ENCODE measurements around the gene TRIM38.
A peak's percentile ranks its signal among the peaks of the same experiment; 100 is the strongest.

The TRIM38 gene

GRCh38 chr6:26033085-26033940 is 70.7 kb downstream of the TRIM38 start:
- no peak for TF ChIP-seq TSHZ2 (CRISPR knock-in tag; IDR thresholded peaks at IDR 0.05)
- TF ChIP-seq PATZ1 (CRISPR knock-in tag; IDR thresholded peaks at IDR 0.05; ENCODE audit: borderline replicate concordance): 0 out of 2 replicates have a peak, but pooled peaks have one; percentile 1
- TF ChIP-seq ZNF70 (CRISPR knock-in tag; IDR thresholded peaks at IDR 0.05): no peak
- no peak for TF ChIP-seq ARNTL (CRISPR knock-in tag; IDR thresholded peaks at IDR 0.05; ENCODE audit: borderline replicate concordance, low read depth)
- 0 out of 2 replicates have a peak, but pooled peaks have one; percentile 17 for TF ChIP-seq CSDC2 (CRISPR knock-in tag; IDR thresholded peaks at IDR 0.05)
- peak; percentile 86; the same call in 1 of the 2 replicates for TF ChIP-seq CSRNP3 (CRISPR knock-in tag; IDR thresholded peaks at IDR 0.05)

GRCh38 chr6:26033941-26034354 is 71.3 kb downstream of the TRIM38 start:
- ATAC-seq: no peak
- TF ChIP-seq ZFP3 (CRISPR knock-in tag; IDR thresholded peaks at IDR 0.05): no peak
- TF ChIP-seq ZNF70 (CRISPR knock-in tag; IDR thresholded peaks at IDR 0.05): no peak
- TF ChIP-seq ISL1 (CRISPR knock-in tag; IDR thresholded peaks at IDR 0.05): no peak
- no peak for TF ChIP-seq ZNF8 (CRISPR knock-in tag; IDR thresholded peaks at IDR 0.05)
- TF ChIP-seq CSDC2 (CRISPR knock-in tag; IDR thresholded peaks at IDR 0.05): no peak
- no peak for TF ChIP-seq ZNF565 (CRISPR knock-in tag; conservative IDR thresholded peaks at IDR 0.05; ENCODE audit: low read depth)
- TF ChIP-seq ZFP30 (CRISPR knock-in tag; IDR thresholded peaks at IDR 0.05): no peak
- no peak for TF ChIP-seq CREB5 (CRISPR knock-in tag; IDR thresholded peaks at IDR 0.05; ENCODE audit: low read depth)
- no peak for TF ChIP-seq BACH2 (CRISPR knock-in tag; IDR thresholded peaks at IDR 0.05; ENCODE audit: borderline replicate concordance)
- no peak for TF ChIP-seq ZC3H10 (CRISPR knock-in tag; IDR thresholded peaks at IDR 0.05)
- TF ChIP-seq PATZ1 (CRISPR knock-in tag; IDR thresholded peaks at IDR 0.05; ENCODE audit: borderline replicate concordance): no peak
- no peak for TF ChIP-seq TOX (CRISPR knock-in tag; IDR thresholded peaks at IDR 0.05; ENCODE audit: borderline replicate concordance)
- no peak for TF ChIP-seq GLIS3 (CRISPR knock-in tag; IDR thresholded peaks at IDR 0.05)

More at GRCh38 chr6:26033085-26033940, 70.7 kb downstream of the TRIM38 start:
- peak; percentile 81 for ATAC-seq

- no peak for TF ChIP-seq OSR1 (CRISPR knock-in tag; IDR thresholded peaks at IDR 0.05)
- TF ChIP-seq ARNTL (CRISPR knock-in tag; IDR thresholded peaks at IDR 0.05; ENCODE audit: borderline replicate concordance, low read depth): no peak
- no peak for TF ChIP-seq CSDC2 (CRISPR knock-in tag; IDR thresholded peaks at IDR 0.05)
- TF ChIP-seq PPARA (CRISPR knock-in tag; IDR thresholded peaks at IDR 0.05; ENCODE audit: borderline replicate concordance): no peak
- TF ChIP-seq ZC3H10 (CRISPR knock-in tag; IDR thresholded peaks at IDR 0.05): no peak
- no peak for TF ChIP-seq TCF4 (CRISPR knock-in tag; IDR thresholded peaks at IDR 0.05; ENCODE audit: borderline replicate concordance)
- TF ChIP-seq ZFP30 (CRISPR knock-in tag; IDR thresholded peaks at IDR 0.05): no peak
- no peak for TF ChIP-seq TOX (CRISPR knock-in tag; IDR thresholded peaks at IDR 0.05; ENCODE audit: borderline replicate concordance)
Observed at GRCh38 chr6:26034905-26035304, 72.3 kb downstream of the TRIM38 start.

More at GRCh38 chr6:26034905-26035304, 72.3 kb downstream of the TRIM38 start:
- ATAC-seq: no peak

Data from SK-N-SH treated with all-trans-retinoic acid at 6 μM for 48 hours (cell line).